ENCODE results near the gene GPR35.

The GPR35 gene

DNA sequence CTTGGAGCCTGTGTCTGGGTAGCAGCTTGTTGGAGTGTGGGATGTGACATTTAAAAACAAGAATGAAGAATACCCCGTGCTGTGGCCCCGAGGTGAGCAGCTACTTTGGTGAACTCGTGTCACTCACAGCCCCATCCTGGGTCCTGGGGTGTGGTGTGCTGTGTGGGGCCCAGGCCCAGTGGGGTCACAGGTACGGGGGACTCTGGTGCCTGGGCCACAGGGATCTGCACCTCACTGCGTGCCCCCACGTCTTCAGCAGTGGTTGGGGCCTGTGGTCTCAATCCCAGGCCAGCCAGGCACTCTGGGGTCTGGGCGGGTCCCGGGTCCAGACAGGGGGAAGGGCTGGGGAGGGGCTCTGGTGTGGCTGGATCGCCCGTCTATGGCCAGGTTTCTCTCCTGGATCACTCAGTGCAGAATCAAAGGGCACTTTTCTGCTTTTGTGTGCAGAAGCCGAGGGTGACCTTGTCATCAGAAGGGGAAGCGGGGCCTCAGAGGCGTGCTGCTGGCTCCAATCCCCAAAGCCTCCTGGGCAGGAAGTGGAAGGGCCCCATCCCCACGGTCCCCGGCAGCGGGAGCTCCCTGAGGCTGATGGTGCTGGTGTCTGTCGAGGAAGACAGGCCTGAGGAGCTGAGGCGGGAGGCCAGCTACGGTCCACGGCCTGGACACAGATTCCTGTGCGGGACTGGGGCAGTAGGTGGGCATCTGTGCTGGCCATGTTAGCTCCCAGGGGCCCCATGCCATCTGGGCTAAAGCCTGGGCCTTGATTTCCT, 1.4 kb downstream of the GPR35 start:
- peak; percentile 70 for DNase-seq

DNA sequence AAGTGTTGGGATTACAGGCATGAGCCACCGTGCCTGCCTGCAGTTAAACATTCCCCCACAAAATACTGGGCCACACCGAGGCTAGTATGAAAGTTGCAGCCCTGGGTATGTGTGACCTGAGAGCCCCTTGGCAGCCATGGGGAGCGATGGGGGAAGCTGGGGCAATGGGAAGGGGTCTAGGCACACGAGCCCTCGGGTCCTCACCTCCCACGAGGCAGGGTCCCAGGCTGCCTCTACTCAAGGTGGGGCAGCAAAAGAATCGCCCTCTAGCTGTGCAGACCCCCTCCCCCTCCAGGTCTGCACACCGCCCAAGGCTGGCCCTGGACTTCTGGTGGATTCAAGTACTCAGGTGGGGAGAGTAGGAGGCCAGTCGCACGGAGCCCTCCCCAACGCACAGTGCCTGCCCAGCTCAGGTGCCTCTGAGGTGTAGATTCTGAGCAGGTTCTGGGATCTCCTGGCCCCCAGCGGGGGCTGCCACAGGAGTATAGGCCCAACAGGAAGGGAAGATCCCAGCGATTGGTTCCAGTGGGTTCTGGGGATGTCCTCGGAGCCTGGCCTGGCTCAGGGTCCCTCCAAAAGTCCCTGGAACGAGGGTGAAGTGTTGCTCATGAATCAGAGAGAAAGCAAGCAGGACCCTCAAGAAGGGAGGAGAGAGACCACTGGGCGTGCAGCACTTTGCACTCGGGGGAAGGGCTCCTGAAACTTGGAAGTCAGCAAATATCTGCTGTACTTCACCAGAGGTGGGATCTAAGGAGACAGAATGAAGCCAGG, 2.6 kb downstream of the GPR35 start:
- DNase-seq: no peak

DNA sequence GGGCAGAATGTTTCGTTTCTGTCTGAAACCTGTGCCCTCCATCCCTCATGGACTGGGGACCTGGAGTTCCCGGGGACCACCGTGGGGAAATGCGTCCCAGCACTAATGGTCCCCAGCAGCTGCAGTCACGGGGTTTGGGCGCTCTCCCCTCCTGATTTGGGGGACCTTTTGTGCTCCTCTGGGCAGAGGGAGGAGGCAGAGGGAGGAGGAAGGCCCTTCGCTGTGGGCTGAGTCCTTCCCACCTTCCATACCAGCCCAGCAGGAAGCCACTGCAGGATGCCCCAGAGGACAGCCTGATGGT, 3.2 kb downstream of the GPR35 start:
- no peak for DNase-seq

GRCh38 chr2:240628808-240629618, 3.7 kb downstream of the GPR35 start:
- DNase-seq: no peak

GRCh38 chr2:240629619-240629967, 4.3 kb downstream of the GPR35 start:
- DNase-seq: no peak

DNA sequence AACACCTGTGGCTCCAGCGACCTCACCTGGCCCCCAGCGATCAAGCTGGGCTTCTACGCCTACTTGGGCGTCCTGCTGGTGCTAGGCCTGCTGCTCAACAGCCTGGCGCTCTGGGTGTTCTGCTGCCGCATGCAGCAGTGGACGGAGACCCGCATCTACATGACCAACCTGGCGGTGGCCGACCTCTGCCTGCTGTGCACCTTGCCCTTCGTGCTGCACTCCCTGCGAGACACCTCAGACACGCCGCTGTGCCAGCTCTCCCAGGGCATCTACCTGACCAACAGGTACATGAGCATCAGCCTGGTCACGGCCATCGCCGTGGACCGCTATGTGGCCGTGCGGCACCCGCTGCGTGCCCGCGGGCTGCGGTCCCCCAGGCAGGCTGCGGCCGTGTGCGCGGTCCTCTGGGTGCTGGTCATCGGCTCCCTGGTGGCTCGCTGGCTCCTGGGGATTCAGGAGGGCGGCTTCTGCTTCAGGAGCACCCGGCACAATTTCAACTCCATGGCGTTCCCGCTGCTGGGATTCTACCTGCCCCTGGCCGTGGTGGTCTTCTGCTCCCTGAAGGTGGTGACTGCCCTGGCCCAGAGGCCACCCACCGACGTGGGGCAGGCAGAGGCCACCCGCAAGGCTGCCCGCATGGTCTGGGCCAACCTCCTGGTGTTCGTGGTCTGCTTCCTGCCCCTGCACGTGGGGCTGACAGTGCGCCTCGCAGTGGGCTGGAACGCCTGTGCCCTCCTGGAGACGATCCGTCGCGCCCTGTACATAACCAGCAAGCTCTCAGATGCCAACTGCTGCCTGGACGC, 4.9 kb downstream of the GPR35 start:
- no peak for DNase-seq

DNA sequence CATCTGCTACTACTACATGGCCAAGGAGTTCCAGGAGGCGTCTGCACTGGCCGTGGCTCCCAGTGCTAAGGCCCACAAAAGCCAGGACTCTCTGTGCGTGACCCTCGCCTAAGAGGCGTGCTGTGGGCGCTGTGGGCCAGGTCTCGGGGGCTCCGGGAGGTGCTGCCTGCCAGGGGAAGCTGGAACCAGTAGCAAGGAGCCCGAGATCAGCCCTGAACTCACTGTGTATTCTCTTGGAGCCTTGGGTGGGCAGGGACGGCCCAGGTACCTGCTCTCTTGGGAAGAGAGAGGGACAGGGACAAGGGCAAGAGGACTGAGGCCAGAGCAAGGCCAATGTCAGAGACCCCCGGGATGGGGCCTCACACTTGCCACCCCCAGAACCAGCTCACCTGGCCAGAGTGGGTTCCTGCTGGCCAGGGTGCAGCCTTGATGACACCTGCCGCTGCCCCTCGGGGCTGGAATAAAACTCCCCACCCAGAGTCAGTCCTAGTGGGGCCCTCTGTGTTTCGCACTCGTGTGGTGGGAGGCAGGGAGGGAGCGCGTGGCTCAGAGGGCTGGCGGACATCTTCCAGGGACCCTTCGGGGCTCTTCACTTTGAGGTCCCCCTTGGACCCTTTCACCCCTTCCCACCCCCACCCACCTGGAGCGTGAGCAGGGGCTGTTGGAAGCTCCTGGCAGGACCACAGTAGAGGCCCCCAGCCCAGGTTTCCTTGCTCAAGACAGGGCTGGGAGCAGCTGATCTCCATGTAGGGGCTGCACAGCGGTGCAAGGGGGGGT, 5.7 kb downstream of the GPR35 start:
- no peak for DNase-seq

DNA sequence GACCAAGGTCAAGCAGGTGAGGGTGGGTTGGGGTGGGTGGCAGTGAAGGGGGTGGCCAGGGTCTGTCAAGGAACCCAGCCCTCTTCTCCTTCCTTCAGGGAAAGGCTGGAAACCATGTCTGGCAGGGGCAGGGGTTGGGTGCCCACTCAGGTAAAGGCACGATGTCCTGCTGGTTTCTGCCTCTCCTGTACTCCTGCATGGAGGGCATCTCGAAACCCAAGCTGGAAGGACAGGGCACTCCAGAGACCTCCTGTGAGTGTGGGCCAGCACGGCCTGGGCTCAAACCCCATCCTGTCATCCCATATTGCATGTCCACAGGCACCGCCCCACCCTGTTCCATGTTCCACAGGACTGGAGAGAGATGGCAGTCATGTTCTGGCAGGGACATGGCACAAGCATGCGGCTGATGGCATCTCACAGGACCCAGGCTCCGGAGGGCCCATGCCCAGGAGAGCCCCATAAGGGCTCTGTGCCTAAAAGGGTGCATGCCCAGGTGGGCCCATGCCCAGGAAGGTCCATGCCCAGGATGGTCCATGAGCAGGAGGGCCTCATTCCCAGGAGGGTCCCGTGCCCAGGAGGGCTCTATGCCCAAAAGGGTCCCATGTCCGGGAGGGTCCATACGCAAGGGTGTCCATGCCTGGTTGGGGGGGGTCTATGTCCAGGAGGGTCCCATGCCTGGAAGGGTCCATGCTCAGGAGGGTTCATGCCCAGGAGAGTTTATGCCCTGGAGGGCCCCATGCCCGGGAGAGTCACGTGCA, 6.4 kb downstream of the GPR35 start:
- DNase-seq: no peak

DNA sequence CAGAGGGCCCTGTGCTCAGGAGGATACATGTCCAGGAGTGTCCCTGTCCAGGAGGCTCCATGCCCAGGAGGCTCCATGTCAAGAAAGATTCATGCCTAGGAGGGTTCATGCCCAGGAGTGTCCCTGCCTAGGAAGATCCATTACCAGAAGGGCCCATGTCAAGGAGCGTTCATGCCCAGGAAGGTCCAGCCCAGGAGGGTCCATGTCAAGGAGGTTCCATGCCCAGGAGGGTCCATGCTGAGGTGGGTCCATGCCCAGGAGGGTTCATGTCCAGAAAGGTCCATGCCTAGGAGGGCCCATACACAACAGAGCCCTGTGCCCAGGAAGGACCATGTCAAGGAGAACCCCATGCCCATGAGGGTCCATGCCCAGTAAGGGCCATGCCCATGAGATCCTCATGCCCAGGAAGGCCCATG, 7.0 kb downstream of the GPR35 start:
- no peak for DNase-seq

- DNase-seq: no peak
Measured at GRCh38 chr2:240635121-240635997, 10.1 kb downstream of the GPR35 start.

DNA sequence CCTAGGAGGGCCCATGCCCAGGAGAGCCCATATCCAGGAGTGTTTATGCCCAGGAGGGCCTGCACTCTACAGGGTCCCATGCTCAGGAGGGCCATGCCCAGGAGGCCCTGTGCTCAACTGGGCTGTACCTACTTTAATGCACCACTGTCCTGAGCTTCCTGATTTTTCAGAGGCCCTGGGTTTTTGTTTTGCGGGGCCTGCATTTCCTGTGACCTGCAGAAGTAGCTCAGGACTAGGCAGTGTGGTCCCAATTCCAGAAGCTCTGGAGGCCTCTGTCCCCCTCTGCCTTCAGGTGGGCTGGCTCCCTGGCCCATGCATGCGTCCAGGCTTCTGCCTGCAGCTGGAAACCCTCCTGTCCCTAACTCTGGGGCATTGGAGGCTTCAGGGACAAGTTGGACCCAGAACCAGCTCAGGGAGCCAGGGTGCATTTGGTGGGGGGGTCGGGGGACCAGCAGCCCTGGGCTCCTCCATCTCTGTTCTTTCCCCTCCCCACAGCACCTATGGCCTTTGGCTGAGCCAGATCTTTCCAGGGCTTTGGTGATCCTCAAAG, 10.8 kb downstream of the GPR35 start:
- DNase-seq: no peak

- DNase-seq: no peak
Measured at GRCh38 chr2:240636563-240637115, 11.4 kb downstream of the GPR35 start.

- DNase-seq: no peak
Measured at GRCh38 chr2:240637116-240637900, 12.0 kb downstream of the GPR35 start.

DNA sequence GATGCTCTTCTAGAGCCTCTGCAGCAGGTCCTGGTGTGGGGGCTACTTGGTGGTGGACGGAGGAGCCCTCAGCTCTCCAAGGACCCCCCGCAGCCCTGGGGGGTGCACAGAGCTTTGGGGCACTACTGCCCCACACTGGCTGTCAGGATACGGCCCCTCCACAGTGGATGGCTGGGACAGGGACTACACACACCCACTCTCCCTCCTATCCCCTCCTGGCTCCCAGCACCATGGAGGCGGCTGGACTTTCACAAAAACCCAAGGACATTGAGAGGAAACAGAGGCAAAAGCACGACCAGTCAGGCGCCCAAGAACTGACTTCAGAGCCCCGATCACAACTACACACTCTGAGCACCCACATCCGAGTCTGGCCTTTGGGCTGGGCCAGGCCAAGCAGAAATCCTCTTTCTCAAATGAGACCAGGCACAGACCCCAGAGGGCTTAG, 12.6 kb downstream of the GPR35 start:
- no peak for DNase-seq

GRCh38 chr2:240638512-240639160, 13.4 kb downstream of the GPR35 start:
- no peak for DNase-seq

- no peak for DNase-seq
Measured at GRCh38 chr2:240639566-240639965, 14.3 kb downstream of the GPR35 start.

GRCh38 chr2:240640939-240641338, 15.7 kb downstream of the GPR35 start:
- DNase-seq: peak; percentile 54
